ENCODE measurements around the gene GRID2. TPM values are rescaled to one million over a fixed set of nuclear protein-coding genes. Genes with fewer than 3 reads are reported as not detected.

Gene GRID2
- total and polyA plus RNA-seq, 2 of the 4 experiments (the other 2 are of a cell fraction) = under 0.01 TPM; not detected in 1

- Histone ChIP-seq H2BK5ac (ENCODE audit: low read depth, low read length, poor library complexity, severe bottlenecking) (no peak overlapping the region), H3K4me3 (ENCODE audit: insufficient read depth, low read depth, low read length) (no peak overlapping the region), H2BK20ac (ENCODE audit: low read depth, low read length) (no peak overlapping the region), H3K9ac (ENCODE audit: low read depth, low read length) (no peak overlapping the region), H3K9me3 (ENCODE audit: control insufficient read depth, insufficient read depth, low read length) (no peaks in the 10 kb centered on the region), H2AFZ (replicated peaks; ENCODE audit: low read length, poor library complexity) (no peak overlapping the region), H3K56ac (ENCODE audit: extremely low read depth, insufficient read depth, low read length) (no peak overlapping the region), H3K4me2 (ENCODE audit: low read depth, low read length) (no peak overlapping the region), H2BK120ac (ENCODE audit: low read depth, low read length) (no peak overlapping the region), H4K8ac (ENCODE audit: low read depth in 2 of 2, low read length in 2 of 2) (no peak overlapping the region), H3K36me3 (ENCODE audit: control insufficient read depth, insufficient read depth, low read length) (no peaks in the 10 kb centered on the region), H4K20me1 (ENCODE audit: insufficient read depth, low read length) (no peaks in the 10 kb centered on the region), H3K4ac (ENCODE audit: low read depth, low read length) (no peak overlapping the region), H4K5ac (ENCODE audit: low read depth, low read length) (no peak overlapping the region), H3K9me1 (ENCODE audit: insufficient read depth, low read length) (no peaks in the 10 kb centered on the region), H3K27ac (ENCODE audit: insufficient read depth, low read length) (no peak overlapping the region), H3K23ac (ENCODE audit: low read depth, low read length) (no peak overlapping the region), H3K4me1 (ENCODE audit: control insufficient read depth, insufficient read depth, low read length) (no peaks in the 10 kb centered on the region), H3K79me1 (ENCODE audit: low read depth in 1 of 2, low read length in 2 of 2) (no peaks in the 10 kb centered on the region), H3K18ac (ENCODE audit: low read depth, low read length) (no peak overlapping the region), H3K14ac (replicated peaks; ENCODE audit: low read depth, low read length) (no peak overlapping the region), H3K27me3 (ENCODE audit: control insufficient read depth, insufficient read depth, low read length) (no peaks in the 10 kb centered on the region), H2AK9ac (replicated peaks; ENCODE audit: low read depth, low read length, poor library complexity) (no peak overlapping the region), H4K91ac (ENCODE audit: insufficient read depth, low read depth, low read length) (no peak overlapping the region), H2AK5ac (ENCODE audit: low read depth, low read length) (no peak overlapping the region), H2BK15ac (ENCODE audit: low read depth, low read length) (no peak overlapping the region)
- no peak for ATAC-seq (ENCODE audit: low read depth)
- no peak for TF ChIP-seq RCOR1 (IDR thresholded peaks at IDR 0.05; ENCODE audit: insufficient replicate concordance, low read length)
- TF ChIP-seq FOS (IDR thresholded peaks at IDR 0.05; ENCODE audit: low read depth, low read length) = no peak
- no peak for TF ChIP-seq NFE2L2 (IDR thresholded peaks at IDR 0.05; ENCODE audit: low read depth, low read length)
- TF ChIP-seq SMC3 (IDR thresholded peaks at IDR 0.05; ENCODE audit: low read depth, low read length) = no peak
- TF ChIP-seq, protein P1, sequence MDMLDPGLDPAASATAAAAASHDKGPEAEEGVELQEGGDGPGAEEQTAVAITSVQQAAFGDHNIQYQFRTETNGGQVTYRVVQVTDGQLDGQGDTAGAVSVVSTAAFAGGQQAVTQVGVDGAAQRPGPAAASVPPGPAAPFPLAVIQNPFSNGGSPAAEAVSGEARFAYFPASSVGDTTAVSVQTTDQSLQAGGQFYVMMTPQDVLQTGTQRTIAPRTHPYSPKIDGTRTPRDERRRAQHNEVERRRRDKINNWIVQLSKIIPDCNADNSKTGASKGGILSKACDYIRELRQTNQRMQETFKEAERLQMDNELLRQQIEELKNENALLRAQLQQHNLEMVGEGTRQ (IDR thresholded peaks at IDR 0.05; ENCODE audit: low read depth, low read length) = no peak
- no peak for TF ChIP-seq CHD1 (IDR thresholded peaks at IDR 0.05; ENCODE audit: low read depth, low read length)
- no peak for TF ChIP-seq MAFK (IDR thresholded peaks at IDR 0.05; ENCODE audit: low read depth, low read length)
- no peak for TF ChIP-seq BHLHE40 (IDR thresholded peaks at IDR 0.05; ENCODE audit: low read depth, low read length)
- TF ChIP-seq RFX5 (IDR thresholded peaks at IDR 0.05; ENCODE audit: low read depth, low read length) = no peak
- no peak for TF ChIP-seq MAZ (IDR thresholded peaks at IDR 0.05; ENCODE audit: borderline replicate concordance, low read depth, low read length)
- no peak for TF ChIP-seq CTCF (conservative IDR thresholded peaks at IDR 0.05; ENCODE audit: low read depth, low read length)
- no peak for TF ChIP-seq MXI1 (IDR thresholded peaks at IDR 0.05; ENCODE audit: borderline replicate concordance, low read depth, low read length)
- TF ChIP-seq RAD21 (IDR thresholded peaks at IDR 0.05; ENCODE audit: low read length) = no peak
- TF ChIP-seq CEBPB (IDR thresholded peaks at IDR 0.05; ENCODE audit: low read depth, low read length) = no peak
- TF ChIP-seq POLR2A (IDR thresholded peaks at IDR 0.05; ENCODE audit: low read depth, low read length) = no peak
- in situ Hi-C loops (cut with MboI; ENCODE audit: low sequenced_read_pairs) = no loop called here
- POLR2A ChIA-PET (ENCODE audit: unreplicated experiment) = no interaction called here
- no TSS peak for BruUV-seq (replicated peaks)
- DNase-seq = no peak
- CTCF ChIA-PET = no interaction called here
- dilution Hi-C loops (cut with HindIII; ENCODE audit: low sequenced_read_pairs, unreplicated experiment) = no loop called here
- intact Hi-C loops (cut with micrococcal nuclease) = no loop called here
Observed at GRCh38 chr4:92524131-92524530, 220.4 kb downstream of the GRID2 start.
